ENCODE measurements around the gene GALNT3. TPM values are rescaled to one million over a fixed set of nuclear protein-coding genes. Genes with fewer than 3 reads are reported as not detected.

GALNT3 gene
- total RNA-seq, 1 experiment from 2014 or later = 79.8 TPM

- no TSS peak for BruUV-seq (replicated peaks)
These were observed 17.3 kb downstream of the GALNT3 start for GRCh38 chr2:165776796-165777195.

GRCh38 chr2:165776013-165776412, 18.0 kb downstream of the GALNT3 start:
- CTCF ChIA-PET = no interaction called here
- intact Hi-C loops (cut with micrococcal nuclease; ENCODE audit: unreplicated experiment) = loop anchor here (10.0 kb wide), 1 partner anchor 201 kb away; no protein-coding TSS in a partner anchor
- H3K4me1 Mint-ChIP-seq (ENCODE audit: low read depth, unreplicated experiment) = peaks cover 37% of the 10 kb centered on the region
- no peaks in the 10 kb centered on the region for H3K9me3 Mint-ChIP-seq (ENCODE audit: low read depth, unreplicated experiment)
- DNase-seq = no peak
- H3K27me3 Mint-ChIP-seq (ENCODE audit: unreplicated experiment) = no peaks in the 10 kb centered on the region
- no peak for TF ChIP-seq CTCF (IDR thresholded peaks at IDR 0.05; ENCODE audit: unreplicated experiment)
- H3K27ac Mint-ChIP-seq (ENCODE audit: unreplicated experiment) = no peak overlapping the region
- peaks cover 10% of the 10 kb centered on the region for H3K36me3 Mint-ChIP-seq (ENCODE audit: insufficient read depth, unreplicated experiment)
- no peak overlapping the region for H3K4me3 Mint-ChIP-seq (ENCODE audit: low read depth, unreplicated experiment)
- BruUV-seq (replicated peaks) = no TSS peak

More at GRCh38 chr2:165776796-165777195, 17.3 kb downstream of the GALNT3 start:
- Mint-ChIP-seq H3K9me3 (ENCODE audit: low read depth, unreplicated experiment) (no peaks in the 10 kb centered on the region), H3K27ac (ENCODE audit: unreplicated experiment) (no peak overlapping the region), H3K27me3 (ENCODE audit: unreplicated experiment) (no peaks in the 10 kb centered on the region), H3K4me1 (ENCODE audit: low read depth, unreplicated experiment) (peaks cover 37% of the 10 kb centered on the region), H3K4me3 (ENCODE audit: low read depth, unreplicated experiment) (no peak overlapping the region), H3K36me3 (ENCODE audit: insufficient read depth, unreplicated experiment) (peaks cover 10% of the 10 kb centered on the region)
- intact Hi-C loops (cut with micrococcal nuclease; ENCODE audit: unreplicated experiment) = loop anchor here (10.0 kb wide), 1 partner anchor 202 kb away; no protein-coding TSS in a partner anchor
- TF ChIP-seq CTCF (IDR thresholded peaks at IDR 0.05; ENCODE audit: unreplicated experiment) = no peak
- DNase-seq = no peak
- CTCF ChIA-PET = no interaction called here

GRCh38 chr2:165773684-165774083, 20.4 kb downstream of the GALNT3 start:
- DNase-seq = no peak
- TF ChIP-seq CTCF (IDR thresholded peaks at IDR 0.05; ENCODE audit: unreplicated experiment) = no peak
- H3K27ac Mint-ChIP-seq (ENCODE audit: unreplicated experiment) = no peak overlapping the region
- H3K4me3 Mint-ChIP-seq (ENCODE audit: low read depth, unreplicated experiment) = no peak overlapping the region
- no peaks in the 10 kb centered on the region for H3K9me3 Mint-ChIP-seq (ENCODE audit: low read depth, unreplicated experiment)
- H3K4me1 Mint-ChIP-seq (ENCODE audit: low read depth, unreplicated experiment) = peaks cover 31% of the 10 kb centered on the region
- no peaks in the 10 kb centered on the region for H3K27me3 Mint-ChIP-seq (ENCODE audit: unreplicated experiment)
- peaks cover 5% of the 10 kb centered on the region for H3K36me3 Mint-ChIP-seq (ENCODE audit: insufficient read depth, unreplicated experiment)
- intact Hi-C loops (cut with micrococcal nuclease; ENCODE audit: unreplicated experiment) = loop anchor here (10.0 kb wide), 1 partner anchor 199 kb away; no protein-coding TSS in a partner anchor
- no TSS peak for BruUV-seq (replicated peaks)
- CTCF ChIA-PET = no interaction called here

- Mint-ChIP-seq H3K4me3 (ENCODE audit: low read depth, unreplicated experiment) (no peak overlapping the region), H3K36me3 (ENCODE audit: insufficient read depth, unreplicated experiment) (peaks cover 5% of the 10 kb centered on the region), H3K9me3 (ENCODE audit: low read depth, unreplicated experiment) (no peaks in the 10 kb centered on the region), H3K4me1 (ENCODE audit: low read depth, unreplicated experiment) (peaks cover 16% of the 10 kb centered on the region), H3K27ac (ENCODE audit: unreplicated experiment) (no peak overlapping the region), H3K27me3 (ENCODE audit: unreplicated experiment) (no peaks in the 10 kb centered on the region)
- no peak for DNase-seq
- intact Hi-C loops (cut with micrococcal nuclease; ENCODE audit: unreplicated experiment) = loop anchor here (10.0 kb wide), 1 partner anchor 197 kb away; no protein-coding TSS in a partner anchor
- TF ChIP-seq CTCF (IDR thresholded peaks at IDR 0.05; ENCODE audit: unreplicated experiment) = no peak
- CTCF ChIA-PET = no interaction called here
- no TSS peak for BruUV-seq (replicated peaks)
These were observed 21.9 kb downstream of the GALNT3 start for GRCh38 chr2:165772183-165772582.

All from Calu3 (cell line).